Peyer's patch (tissue), 4 donors: ENCODE measurements around the gene VDAC1. TPM values are rescaled to one million over a fixed set of nuclear protein-coding genes. Genes with fewer than 3 reads are reported as not detected.
A peak's percentile ranks its signal among the peaks of the same experiment; 100 is the strongest.

Experiments used
- DNase-seq, 3 donors: peaks; one replicate each; pipeline ENCODE4 v3.0.0-alpha.2; 2017 to 2019
- H3K27ac ChIP-seq, 4 donors: fragments of 200-600 bp; sonication (generic); one replicate each; pipeline ENCODE4 v1.5.1; 2016 to 2019
- H3K27me3 ChIP-seq, 2 donors: fragments of 200-600 bp; sonication (generic); one replicate each; pipeline ENCODE4 v1.5.1; 2019
- H3K36me3 ChIP-seq, 3 donors: fragments of 200-600 bp; sonication (generic); one replicate each; pipeline ENCODE4 v1.5.1; 2016 to 2019
- H3K4me1 ChIP-seq, 4 donors: fragments of 200-600 bp; sonication (generic); one replicate each; pipeline ENCODE4 v1.5.1; 2016 to 2019
- H3K4me3 ChIP-seq, 4 donors: fragments of 200-600 bp; sonication (generic); 1 replicate in 3 of 4; 2 replicates in 1 of 4; pipeline ENCODE4 v1.5.1; 2016 to 2019; ENCODE audit warnings: mild to moderate bottlenecking in 1 of 4
- H3K9me3 ChIP-seq, 4 donors: fragments of 200-600 bp; sonication (generic); one replicate each; pipeline ENCODE4 v1.5.1; 2016 to 2019; ENCODE audit warnings: mild to moderate bottlenecking in 1 of 4
- CTCF ChIP-seq, 6 experiments: fragments of 450-650 bp in 4 of 6; fragments of 200-600 bp in 2 of 6; sonication (generic) in 1 of 6; IDR thresholded peaks; one replicate each; pipeline ENCODE4 v1.5.1; 2017 to 2019; ENCODE audit warnings: antibody characterized with exemption in 6 of 6, mild to moderate bottlenecking in 3 of 6, moderate library complexity in 1 of 6
- POLR2A ChIP-seq, 2 donors: fragments of 450-650 bp; IDR thresholded peaks; one replicate each; pipeline ENCODE4 v1.5.1; 2017; ENCODE audit warnings: antibody characterized with exemption in 2 of 2, mild to moderate bottlenecking in 2 of 2, moderate library complexity in 2 of 2
- total RNA-seq, 4 donors: library from RNA; depleted of rRNA; stranded (reverse); fragments of >200 nt; gene quantifications; one replicate each; pipeline ENCODE4 v1.1.0, GENCODE V29; 2016

Gene VDAC1
- total RNA-seq, 4 donors from 2014 or later = 120 to 289 (median 181) TPM

GRCh38 chr5:134022333-134022732 is 17.6 kb upstream of the VDAC1 start:
- H3K4me3 ChIP-seq = no peak overlapping the region
- H3K9me3 ChIP-seq = no peaks in the 10 kb centered on the region
- no peak overlapping the region for H3K27ac ChIP-seq
- H3K36me3 ChIP-seq = no peaks in the 10 kb centered on the region
- DNase-seq = no peak
- H3K4me1 ChIP-seq = peaks cover 0 to 33% (median 2%) of the 10 kb centered on the region in 4 donors
- no peak for TF ChIP-seq CTCF (IDR thresholded peaks at IDR 0.05)
- no peak for TF ChIP-seq POLR2A (IDR thresholded peaks at IDR 0.05)
- H3K27me3 ChIP-seq = no peaks in the 10 kb centered on the region

- Histone ChIP-seq H3K9me3 (no peaks in the 10 kb centered on the region), H3K4me3 (no peak overlapping the region), H3K4me1 (peaks cover 0 to 33% (median 2%) of the 10 kb centered on the region in 4 donors), H3K27ac (peak overlapping the region in 3 of 4 donors; percentile 67 to 86 (median 85)), H3K36me3 (no peaks in the 10 kb centered on the region), H3K27me3 (no peaks in the 10 kb centered on the region)
- DNase-seq = no peak
- no peak for TF ChIP-seq POLR2A (IDR thresholded peaks at IDR 0.05)
- TF ChIP-seq CTCF (IDR thresholded peaks at IDR 0.05) = no peak
These were observed 15.4 kb upstream of the VDAC1 start for GRCh38 chr5:134020188-134020587.

GRCh38 chr5:134019636-134020035 is 14.9 kb upstream of the VDAC1 start:
- peaks cover 0 to 33% (median 2%) of the 10 kb centered on the region in 4 donors for H3K4me1 ChIP-seq
- TF ChIP-seq POLR2A (IDR thresholded peaks at IDR 0.05) = no peak
- no peak for TF ChIP-seq CTCF (IDR thresholded peaks at IDR 0.05)
- no peak for DNase-seq

GRCh38 chr5:134018986-134019316 is 14.2 kb upstream of the VDAC1 start:
- Histone ChIP-seq H3K4me1 (peaks cover 0 to 33% (median 2%) of the 10 kb centered on the region in 4 donors), H3K36me3 (no peaks in the 10 kb centered on the region), H3K4me3 (no peak overlapping the region), H3K9me3 (no peaks in the 10 kb centered on the region), H3K27ac (peak overlapping the region in 3 of 4 donors; percentile 67 to 86 (median 85)), H3K27me3 (no peaks in the 10 kb centered on the region)
- no peak for DNase-seq
- TF ChIP-seq CTCF (IDR thresholded peaks at IDR 0.05) = no peak
- no peak for TF ChIP-seq POLR2A (IDR thresholded peaks at IDR 0.05)

More at GRCh38 chr5:134019636-134020035, 14.9 kb upstream of the VDAC1 start:
- H3K27ac ChIP-seq = peak overlapping the region in 3 of 4 donors; percentile 67 to 86 (median 85)
- no peaks in the 10 kb centered on the region for H3K36me3 ChIP-seq
- H3K27me3 ChIP-seq = no peaks in the 10 kb centered on the region
- no peaks in the 10 kb centered on the region for H3K9me3 ChIP-seq
- no peak overlapping the region for H3K4me3 ChIP-seq

GRCh38 chr5:134018154-134018985 is 13.6 kb upstream of the VDAC1 start:
- TF ChIP-seq CTCF (IDR thresholded peaks at IDR 0.05) = peak in 1 of 6 experiments; percentile 3
- TF ChIP-seq POLR2A (IDR thresholded peaks at IDR 0.05) = no peak
- Histone ChIP-seq H3K4me1 (peaks cover 0 to 33% (median 2%) of the 10 kb centered on the region in 4 donors), H3K27me3 (no peaks in the 10 kb centered on the region), H3K9me3 (no peaks in the 10 kb centered on the region), H3K4me3 (no peak overlapping the region), H3K36me3 (no peaks in the 10 kb centered on the region), H3K27ac (peak overlapping the region in 3 of 4 donors; percentile 69 to 86 (median 85))
- peak in 2 of 3 donors; percentile 86 to 92 for DNase-seq
